GM21515 (cell line): ENCODE data around the gene TUBAL3.
A peak's percentile ranks its signal among the peaks of the same experiment; 100 is the strongest.
"Not testable (repeated sequence)": the region's sequence is repeated elsewhere in the genome, so short reads cannot be mapped to it uniquely, and the experiment has no call there.

Source experiments
- ATAC-seq: cut with Tn5 transposase; IDR thresholded peaks from one replicate; pipeline ENCODE4 v1.9.1; 2021; ENCODE audit not compliant: unreplicated experiment

Gene TUBAL3

GRCh38 chr10:5381187-5381586 lies 23.4 kb downstream of the TUBAL3 start:
- no peak for ATAC-seq

DNA sequence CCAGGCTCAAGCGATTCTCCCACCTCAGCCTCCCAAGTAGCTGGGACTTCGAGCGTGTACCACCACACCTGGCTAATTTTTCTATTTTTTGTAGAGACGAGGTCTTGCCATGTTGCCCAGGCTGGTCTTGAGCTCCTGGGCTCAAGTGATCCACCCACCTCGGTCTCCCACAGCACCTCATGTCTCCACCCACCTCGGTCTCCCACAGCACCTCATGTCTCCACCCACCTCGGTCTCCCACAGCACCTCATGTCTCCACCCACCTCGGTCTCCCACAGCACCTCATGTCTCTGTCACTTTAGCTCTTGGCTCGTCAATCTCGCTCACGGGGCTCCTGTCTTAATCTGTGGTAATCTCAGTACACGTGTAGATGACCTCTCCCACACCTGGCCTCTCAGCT lies 24.2 kb downstream of the TUBAL3 start:
- not testable (repeated sequence) for ATAC-seq

- ATAC-seq: not testable (repeated sequence)
Measured at GRCh38 chr10:5379202-5379601, 25.4 kb downstream of the TUBAL3 start.

- no peak for ATAC-seq
Measured at GRCh38 chr10:5376450-5376849, 28.2 kb downstream of the TUBAL3 start.

DNA sequence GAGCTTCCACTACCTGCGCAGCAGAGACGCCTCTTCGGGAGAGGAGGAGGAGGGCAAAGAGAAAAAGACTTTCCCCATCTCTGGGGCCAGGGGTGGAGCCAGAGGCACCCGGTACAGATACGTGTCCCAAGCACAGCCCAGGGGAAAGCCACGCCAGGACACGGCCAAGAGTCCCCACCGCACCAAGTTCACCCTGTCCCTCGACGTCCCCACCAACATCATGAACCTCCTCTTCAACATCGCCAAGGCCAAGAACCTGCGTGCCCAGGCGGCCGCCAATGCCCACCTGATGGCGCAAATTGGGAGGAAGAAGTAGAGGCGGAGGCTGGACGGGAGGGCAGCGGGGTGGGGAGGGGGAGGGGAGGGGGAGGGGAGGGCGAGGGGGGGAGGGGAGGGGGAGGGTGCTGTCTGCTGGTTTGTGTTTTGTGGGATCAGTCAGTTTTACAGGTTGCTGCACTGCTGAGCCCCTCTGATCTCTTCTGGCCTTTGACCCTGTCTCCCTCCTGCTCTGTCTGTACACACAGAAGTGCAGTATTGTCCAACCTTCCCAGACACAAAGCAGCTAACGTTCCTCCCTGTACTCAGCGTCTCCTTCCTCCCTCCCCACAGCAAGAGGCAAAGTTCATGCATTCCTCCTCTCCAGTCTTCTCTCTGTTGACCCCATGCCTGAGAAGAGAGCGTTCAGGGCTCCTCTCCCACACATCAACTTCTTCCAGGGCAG lies 30.6 kb downstream of the TUBAL3 start:
- ATAC-seq: no peak

DNA sequence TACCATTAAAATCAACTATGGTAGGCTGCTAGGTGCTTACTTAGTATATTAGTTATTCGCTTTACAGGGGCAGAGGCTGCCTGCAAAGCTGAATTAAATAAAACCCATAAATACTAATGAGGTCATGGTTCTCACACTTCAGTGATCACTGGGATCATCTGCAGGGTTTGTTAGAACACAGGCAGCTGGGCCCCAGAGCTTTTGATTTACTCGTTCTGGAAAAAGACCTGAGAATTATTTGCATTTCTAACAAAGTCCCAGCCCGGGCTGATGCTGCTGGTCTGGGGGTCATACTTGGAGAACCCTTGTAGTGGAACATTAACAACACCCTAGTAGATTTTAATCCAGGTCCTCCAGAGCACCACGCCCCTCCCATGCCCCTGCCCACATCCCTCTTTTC lies 31.3 kb downstream of the TUBAL3 start:
- ATAC-seq: no peak

DNA sequence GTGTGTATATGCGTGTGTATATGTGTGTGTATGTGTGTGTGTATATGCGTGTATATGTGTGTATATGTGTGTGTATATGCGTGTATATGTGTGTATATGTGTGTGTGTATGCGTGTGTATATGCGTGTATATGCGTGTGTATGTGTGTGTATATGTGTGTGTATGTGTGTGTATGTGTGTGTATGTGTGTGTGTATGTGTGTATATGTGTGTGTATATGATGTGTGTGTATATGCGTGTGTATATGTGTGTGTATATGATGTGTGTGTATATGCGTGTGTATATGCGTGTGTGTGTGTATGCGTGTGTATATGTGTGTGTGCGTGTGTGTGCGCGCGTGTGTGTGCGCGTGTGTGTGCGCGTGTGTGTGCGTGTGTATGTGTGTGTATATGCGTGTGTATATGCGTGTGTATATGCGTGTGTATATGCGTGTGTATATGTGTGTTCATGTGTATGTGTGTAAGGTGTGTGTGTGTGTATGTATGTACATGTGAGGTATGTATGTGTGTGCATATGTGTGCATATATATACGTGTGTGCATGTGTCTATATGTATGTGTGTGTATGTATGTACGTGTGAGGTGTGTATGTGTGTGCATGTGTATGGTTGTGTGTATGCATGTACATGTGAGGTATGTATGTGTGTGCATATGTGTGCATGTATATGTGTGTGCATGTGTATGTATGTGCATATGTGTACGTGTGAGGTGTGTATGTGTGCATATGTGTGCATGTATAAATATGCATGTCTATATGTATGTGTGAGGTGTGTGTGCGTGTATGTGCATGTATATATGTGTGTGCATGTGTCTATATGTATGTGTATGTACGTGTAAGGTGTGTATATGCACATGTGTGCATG lies 33.9 kb downstream of the TUBAL3 start:
- no peak for ATAC-seq

DNA sequence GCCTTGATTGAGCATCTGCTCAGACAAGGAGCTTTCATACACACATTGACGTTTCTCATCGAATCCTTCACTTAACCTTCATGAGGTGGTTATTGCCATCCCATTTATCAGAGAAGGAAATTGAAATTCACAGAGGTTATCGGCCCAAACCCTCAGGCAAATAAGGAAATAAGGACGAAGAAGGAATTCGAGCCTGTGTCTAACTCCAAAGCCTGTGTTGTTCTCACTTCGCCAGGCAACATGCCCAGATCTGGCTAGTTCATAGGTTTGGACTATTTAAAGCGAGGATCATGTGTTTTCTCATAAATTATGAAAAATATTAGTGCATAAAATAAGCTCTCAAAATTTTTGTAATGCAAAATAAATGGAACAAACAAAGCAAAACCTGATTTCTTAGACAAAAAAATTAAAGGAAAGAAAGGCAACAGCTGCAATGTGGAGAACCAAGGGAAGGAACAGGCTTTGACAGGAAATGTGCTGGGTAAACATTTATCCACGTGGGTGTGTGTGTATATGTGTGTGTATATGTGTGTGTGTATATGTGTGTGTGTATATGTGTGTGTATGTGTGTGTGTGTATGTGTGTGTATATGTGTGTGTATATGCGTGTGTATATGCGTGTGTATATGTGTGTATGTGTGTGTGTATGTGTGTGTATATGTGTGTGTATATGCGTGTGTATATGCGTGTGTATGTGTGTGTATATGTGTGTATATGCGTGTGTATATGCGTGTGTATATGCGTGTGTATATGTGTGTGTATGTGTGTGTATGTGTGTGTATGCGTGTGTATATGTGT lies 35.1 kb downstream of the TUBAL3 start:
- no peak for ATAC-seq

DNA sequence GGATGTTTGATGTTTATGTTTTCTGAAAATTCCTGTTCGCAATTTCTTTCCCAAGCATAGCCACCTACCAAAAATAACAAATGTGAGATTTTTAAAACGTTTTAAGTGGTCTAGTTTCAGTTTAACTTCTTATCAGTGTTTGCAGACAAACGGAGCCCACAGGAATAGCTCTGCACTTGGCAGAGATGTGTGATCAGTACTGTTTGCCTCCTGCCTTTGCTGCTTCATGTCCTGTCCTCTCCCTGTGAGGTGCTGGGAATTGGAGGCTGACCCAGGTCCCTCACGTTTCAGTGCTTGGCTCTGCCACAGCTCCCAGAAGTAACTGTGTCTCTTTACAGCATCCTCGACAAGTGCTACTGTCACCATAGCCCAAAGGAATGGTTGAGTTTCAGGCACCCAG lies 38.7 kb downstream of the TUBAL3 start:
- ATAC-seq: no peak

- no peak for ATAC-seq
Measured at GRCh38 chr10:5364890-5365338, 39.7 kb downstream of the TUBAL3 start, which contains the start of gene UCN3. TSS of gene UCN3 (plus strand) at chr10:5364966. CDS start at chr10:5373721, 8,755 bp downstream.

- ATAC-seq: no peak
Measured at GRCh38 chr10:5364374-5364773, 40.3 kb downstream of the TUBAL3 start.

DNA sequence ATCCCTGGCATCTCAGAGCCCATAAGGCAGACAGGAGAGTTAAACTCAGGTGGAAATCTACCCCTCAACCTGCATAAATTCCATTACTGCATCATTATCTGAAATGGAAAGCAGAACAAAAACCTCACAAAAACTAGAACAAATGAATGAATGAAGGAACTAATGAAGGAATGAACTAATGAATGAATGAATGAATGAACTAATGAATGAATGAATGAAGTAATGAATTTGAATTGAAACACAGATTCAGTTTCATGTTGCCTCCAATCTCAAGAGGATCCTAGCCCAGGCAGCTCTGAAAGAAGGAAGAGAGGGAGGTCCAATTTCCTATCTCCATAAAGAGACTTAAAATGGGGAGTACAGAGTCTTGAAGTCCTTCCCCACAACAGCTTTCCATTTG lies 41.8 kb downstream of the TUBAL3 start:
- no peak for ATAC-seq

DNA sequence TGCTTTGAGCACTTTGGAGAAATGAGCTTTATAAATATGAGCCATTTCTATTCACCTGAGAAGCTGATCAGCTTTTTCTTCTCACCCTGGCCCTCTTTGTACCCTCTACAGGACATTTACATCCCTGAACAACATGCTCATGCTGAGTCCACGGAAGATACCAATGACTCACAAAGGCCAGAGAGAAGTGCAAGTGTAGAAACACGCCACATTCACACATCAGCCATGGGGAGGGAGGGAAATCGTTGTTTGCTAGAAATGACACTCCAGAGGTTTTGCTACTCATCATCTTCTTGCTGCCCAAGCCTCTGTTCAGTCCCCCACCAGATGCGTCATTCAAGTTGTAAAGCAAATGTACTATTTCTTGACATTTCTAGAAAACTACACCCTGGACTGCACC lies 42.7 kb downstream of the TUBAL3 start:
- no peak for ATAC-seq

- no peak for ATAC-seq
Measured at GRCh38 chr10:5360318-5360915, 44.2 kb downstream of the TUBAL3 start.

GRCh38 chr10:5356302-5356763 lies 48.3 kb downstream of the TUBAL3 start:
- no peak for ATAC-seq

DNA sequence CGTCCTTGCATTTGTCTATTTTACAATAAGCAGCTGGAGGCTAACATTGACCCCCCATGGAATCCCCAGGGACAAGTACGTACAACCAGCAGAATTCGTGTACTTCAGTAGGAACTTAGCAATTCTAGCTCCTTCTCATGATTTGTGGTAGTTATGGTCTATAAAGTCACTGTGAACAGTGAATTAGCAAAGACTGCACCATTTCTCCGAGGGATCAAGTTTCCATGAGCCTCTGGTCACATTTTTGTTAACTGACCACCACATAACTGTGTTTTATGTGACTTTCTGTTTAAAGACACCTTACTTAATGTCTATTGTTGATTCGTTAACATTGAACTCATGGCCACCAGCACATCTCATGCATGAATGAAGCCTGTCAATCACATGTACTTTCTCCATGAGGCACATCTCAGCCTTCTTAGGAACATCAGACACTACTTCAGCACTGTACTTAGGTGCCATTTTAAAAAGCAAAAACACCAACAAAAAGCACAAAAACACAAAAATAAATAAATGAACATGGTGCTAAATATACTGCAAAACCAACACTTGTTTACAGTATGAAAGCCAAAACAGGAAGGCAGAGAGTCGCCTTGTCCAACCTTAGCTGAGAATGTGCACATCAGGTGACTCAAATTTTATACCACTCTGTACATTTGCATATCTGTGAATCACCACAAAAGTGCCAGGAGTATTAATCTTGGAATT lies 48.9 kb downstream of the TUBAL3 start:
- no peak for ATAC-seq

GRCh38 chr10:5354068-5354467 lies 50.6 kb downstream of the TUBAL3 start:
- ATAC-seq: peak; percentile 66

GRCh38 chr10:5349362-5349761 lies 55.3 kb downstream of the TUBAL3 start:
- ATAC-seq: no peak

DNA sequence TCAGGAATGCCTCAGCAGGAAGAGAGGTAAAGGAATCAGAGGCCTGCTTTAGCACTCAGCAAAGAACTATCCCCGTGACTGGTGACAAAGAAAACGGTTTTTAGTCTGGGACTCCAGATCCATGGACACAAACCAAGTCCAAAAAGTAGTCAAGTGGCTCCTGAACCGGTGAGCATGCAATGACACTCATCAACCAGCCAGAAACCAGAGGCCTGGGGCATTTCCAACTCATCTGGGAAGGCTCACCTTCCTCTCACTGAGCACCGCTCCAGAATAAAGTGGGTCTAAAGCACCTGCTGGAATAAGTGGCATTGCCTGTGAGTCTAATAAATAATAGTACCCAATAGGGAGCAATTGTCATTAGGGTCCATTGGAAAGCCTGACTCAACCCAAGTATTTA lies 57.7 kb downstream of the TUBAL3 start:
- no peak for ATAC-seq

DNA sequence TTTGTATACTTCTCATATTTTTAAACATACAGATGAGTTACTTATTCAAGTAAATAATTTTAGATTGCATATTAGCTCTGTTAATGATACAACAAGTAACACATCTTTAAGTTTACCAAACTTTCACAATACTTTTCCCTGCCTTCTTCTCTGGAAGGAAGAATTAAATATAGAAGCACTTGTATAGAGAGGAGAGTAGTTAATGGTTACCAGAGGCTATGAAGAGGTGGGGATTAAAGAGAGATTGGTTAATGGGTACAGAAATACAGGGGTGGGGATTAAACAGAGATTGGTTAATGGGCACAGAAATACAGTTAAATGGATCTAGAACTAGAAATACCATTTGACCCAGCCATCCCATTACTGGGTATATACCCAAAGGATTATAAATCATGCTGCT lies 59.9 kb downstream of the TUBAL3 start:
- ATAC-seq: no peak
